ENCODE measurements around the gene ODF4. TPM values are rescaled to one million over a fixed set of nuclear protein-coding genes. Genes with fewer than 3 reads are reported as not detected.

The ODF4 gene
- total RNA-seq, 3 donors from 2014 or later (not counting 1 experiment from before 2014, with no cell fraction given) = not detected

GRCh38 chr17:8294814-8295316, 44.8 kb upstream of the ODF4 start:
- H3K9me3 ChIP-seq (ENCODE audit: control insufficient read depth, insufficient read depth, low read length) = no peaks in the 10 kb centered on the region
- no peaks in the 10 kb centered on the region for H3K27me3 Mint-ChIP-seq (ENCODE audit: low read depth in 2 of 2)
- no peak for TF ChIP-seq CTCF (IDR thresholded peaks at IDR 0.05)
- H3K9me3 Mint-ChIP-seq = no peaks in the 10 kb centered on the region
- peak overlapping the region; percentile 88 for H3K4me3 Mint-ChIP-seq
- intact Hi-C loops (cut with micrococcal nuclease) = loop anchor here (1.0 kb wide), 1 partner anchor 105 kb away; the partner anchor contains the start of gene BORCS6
- peak overlapping the region; percentile 89 to 97 for H3K27ac Mint-ChIP-seq
- peak overlapping the region; percentile 98 for H3K4me3 ChIP-seq (ENCODE audit: low read length)
- H3K4me1 ChIP-seq (ENCODE audit: control insufficient read depth, insufficient read depth, low read length) = peaks cover 26% of the 10 kb centered on the region
- no peaks in the 10 kb centered on the region for H3K36me3 ChIP-seq (ENCODE audit: control insufficient read depth, insufficient read depth, low read length)
- peaks cover 36 to 39% of the 10 kb centered on the region in 2 donors for H3K4me1 Mint-ChIP-seq
- H3K36me3 Mint-ChIP-seq = no peaks in the 10 kb centered on the region
- no peaks in the 10 kb centered on the region for H3K27me3 ChIP-seq (ENCODE audit: control insufficient read depth, insufficient read depth, low read length)
- peak overlapping the region; percentile 91 for H3K27ac ChIP-seq (ENCODE audit: low read length)
- DNase-seq = no peak
- WGBS (ENCODE audit: insufficient coverage) = 13% methylated on average over 15 of the region's 15 CpGs
- no peak for ATAC-seq

GRCh38 chr17:8300226-8300625, 39.4 kb upstream of the ODF4 start:
- Histone ChIP-seq H3K27ac (ENCODE audit: low read length) (no peak overlapping the region), H3K4me3 (ENCODE audit: low read length) (no peak overlapping the region), H3K4me1 (ENCODE audit: control insufficient read depth, insufficient read depth, low read length) (peaks cover 8% of the 10 kb centered on the region), H3K9me3 (ENCODE audit: control insufficient read depth, insufficient read depth, low read length) (no peaks in the 10 kb centered on the region), H3K36me3 (ENCODE audit: control insufficient read depth, insufficient read depth, low read length) (no peaks in the 10 kb centered on the region), H3K27me3 (ENCODE audit: control insufficient read depth, insufficient read depth, low read length) (no peaks in the 10 kb centered on the region)
- no peaks in the 10 kb centered on the region for H3K36me3 Mint-ChIP-seq
- H3K4me1 Mint-ChIP-seq = peaks cover 14 to 21% of the 10 kb centered on the region in 2 donors
- H3K4me3 Mint-ChIP-seq = no peak overlapping the region
- H3K27ac Mint-ChIP-seq = peak overlapping the region in 1 of 2 donors; percentile 5
- ATAC-seq (no peak), DNase-seq (no peak)
- no peak for TF ChIP-seq CTCF (IDR thresholded peaks at IDR 0.05)
- H3K9me3 Mint-ChIP-seq = no peaks in the 10 kb centered on the region
- H3K27me3 Mint-ChIP-seq (ENCODE audit: low read depth in 2 of 2) = no peaks in the 10 kb centered on the region
- intact Hi-C loops (cut with micrococcal nuclease) = loop anchor here (1.0 to 5.0 kb wide), 3 partner anchors 77 to 238 kb away; no protein-coding TSS in a partner anchor
- WGBS (ENCODE audit: insufficient coverage) = 50% methylated on average over 3 of the region's 3 CpGs

- H3K4me3 Mint-ChIP-seq = no peak overlapping the region
- peak; percentile 87 for TF ChIP-seq CTCF (IDR thresholded peaks at IDR 0.05)
- ATAC-seq (peak; percentile 91 to 96 (median 93)), DNase-seq (peak; percentile 45 to 87)
- no peaks in the 10 kb centered on the region for H3K9me3 Mint-ChIP-seq
- no peaks in the 10 kb centered on the region for H3K36me3 Mint-ChIP-seq
- 6% methylated on average over 3 of the region's 8 CpGs for WGBS (ENCODE audit: insufficient coverage)
- H3K27me3 ChIP-seq (ENCODE audit: control insufficient read depth, insufficient read depth, low read length) = no peaks in the 10 kb centered on the region
- intact Hi-C loops (cut with micrococcal nuclease) = loop anchor here (1.0 to 5.0 kb wide), 3 partner anchors 78 to 238 kb away; no protein-coding TSS in a partner anchor
- no peaks in the 10 kb centered on the region for H3K27me3 Mint-ChIP-seq (ENCODE audit: low read depth in 2 of 2)
- peaks cover 13 to 16% of the 10 kb centered on the region in 2 donors for H3K4me1 Mint-ChIP-seq
- no peak overlapping the region for H3K27ac ChIP-seq (ENCODE audit: low read length)
- H3K36me3 ChIP-seq (ENCODE audit: control insufficient read depth, insufficient read depth, low read length) = no peaks in the 10 kb centered on the region
- peak overlapping the region in 1 of 2 donors; percentile 5 for H3K27ac Mint-ChIP-seq
- H3K4me1 ChIP-seq (ENCODE audit: control insufficient read depth, insufficient read depth, low read length) = peaks cover 6% of the 10 kb centered on the region
- no peaks in the 10 kb centered on the region for H3K9me3 ChIP-seq (ENCODE audit: control insufficient read depth, insufficient read depth, low read length)
- H3K4me3 ChIP-seq (ENCODE audit: low read length) = no peak overlapping the region
Observed at GRCh38 chr17:8300627-8301242, 38.9 kb upstream of the ODF4 start.
